DOHH2 (cell line): ENCODE data around the gene MTSS2.

Experiments used
- CTCF ChIP-seq: fragments of 200-600 bp; sonication (generic); IDR thresholded peaks from one replicate; pipeline ENCODE4 v1.5.1; 2014; ENCODE audit warnings: antibody characterized with exemption, mild to moderate bottlenecking, low read depth, low read length; ENCODE audit not compliant: poor library complexity, severe bottlenecking
- EZH2phosphoT487 ChIP-seq: fragments of 200-600 bp; sonication (generic); IDR thresholded peaks from 2 replicates; pipeline ENCODE4 v1.6.1; 2017; ENCODE audit warnings: borderline replicate concordance, mild to moderate bottlenecking, antibody characterized with exemption, low read length, moderate library complexity, mixed read lengths

GRCh38 chr16:70694868-70695218, 9.0 kb upstream of the MTSS2 start:
- no peak for TF ChIP-seq CTCF
- TF ChIP-seq EZH2phosphoT487: no peak
